ENCODE data around the gene C1QA.

C1QA gene

GRCh38 chr1:22639286-22639685 is 2.9 kb downstream of the C1QA start:
- H3K4me3 ChIP-seq: peak overlapping the region; percentile 45
- no peak for DNase-seq (ENCODE audit: low spot score)

GRCh38 chr1:22641247-22641646 is 4.8 kb downstream of the C1QA start:
- no peak overlapping the region for H3K27ac ChIP-seq
- H3K4me3 ChIP-seq: no peak overlapping the region
- TF ChIP-seq, protein P1, sequence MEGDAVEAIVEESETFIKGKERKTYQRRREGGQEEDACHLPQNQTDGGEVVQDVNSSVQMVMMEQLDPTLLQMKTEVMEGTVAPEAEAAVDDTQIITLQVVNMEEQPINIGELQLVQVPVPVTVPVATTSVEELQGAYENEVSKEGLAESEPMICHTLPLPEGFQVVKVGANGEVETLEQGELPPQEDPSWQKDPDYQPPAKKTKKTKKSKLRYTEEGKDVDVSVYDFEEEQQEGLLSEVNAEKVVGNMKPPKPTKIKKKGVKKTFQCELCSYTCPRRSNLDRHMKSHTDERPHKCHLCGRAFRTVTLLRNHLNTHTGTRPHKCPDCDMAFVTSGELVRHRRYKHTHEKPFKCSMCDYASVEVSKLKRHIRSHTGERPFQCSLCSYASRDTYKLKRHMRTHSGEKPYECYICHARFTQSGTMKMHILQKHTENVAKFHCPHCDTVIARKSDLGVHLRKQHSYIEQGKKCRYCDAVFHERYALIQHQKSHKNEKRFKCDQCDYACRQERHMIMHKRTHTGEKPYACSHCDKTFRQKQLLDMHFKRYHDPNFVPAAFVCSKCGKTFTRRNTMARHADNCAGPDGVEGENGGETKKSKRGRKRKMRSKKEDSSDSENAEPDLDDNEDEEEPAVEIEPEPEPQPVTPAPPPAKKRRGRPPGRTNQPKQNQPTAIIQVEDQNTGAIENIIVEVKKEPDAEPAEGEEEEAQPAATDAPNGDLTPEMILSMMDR (IDR thresholded peaks at IDR 0.05): no peak
- DNase-seq (ENCODE audit: low spot score): no peak

More at GRCh38 chr1:22639286-22639685, 2.9 kb downstream of the C1QA start:
- TF ChIP-seq, protein P1 (IDR thresholded peaks at IDR 0.05): no peak
- peak overlapping the region in 1 of 2 donors; percentile 41 for H3K27ac ChIP-seq

DNA sequence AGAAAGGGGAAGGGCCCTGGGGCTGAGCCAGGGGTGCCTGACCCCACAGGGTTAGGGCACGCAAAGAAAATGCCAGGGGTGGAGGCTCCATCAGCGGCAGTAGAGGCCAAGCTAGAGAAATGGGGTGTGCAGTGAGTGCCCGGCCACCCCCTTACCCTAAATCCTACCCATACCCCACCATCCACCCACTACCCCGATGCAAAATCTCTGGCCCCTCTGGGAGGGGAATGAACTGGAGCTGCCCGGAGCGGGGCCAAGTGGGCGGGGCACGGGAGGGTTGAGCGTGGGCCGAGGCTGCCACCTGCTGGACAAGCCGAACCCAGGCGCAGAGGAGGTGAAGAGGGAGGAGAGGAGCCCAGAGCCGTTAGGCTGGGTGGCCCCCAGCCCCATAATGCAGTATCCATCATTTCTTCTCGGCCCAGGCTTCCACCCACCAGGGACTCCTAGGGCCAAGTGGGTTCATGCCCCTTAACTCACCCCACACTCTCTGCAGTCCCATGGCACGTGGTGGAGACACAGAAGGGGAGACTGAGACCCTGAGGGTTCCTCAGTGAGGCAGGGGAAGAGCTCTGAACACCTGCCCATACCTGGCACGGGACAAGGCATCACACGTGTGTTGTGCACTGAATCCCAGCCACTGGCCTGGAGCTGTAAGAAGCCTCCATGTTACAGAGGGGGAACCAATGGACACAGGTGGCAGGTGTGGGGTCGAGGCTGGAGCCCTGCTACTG is 5.6 kb downstream of the C1QA start:
- Histone ChIP-seq H3K4me3 (peak overlapping the region; percentile 50), H3K27ac (peak overlapping the region in 1 of 2 donors; percentile 1)
- TF ChIP-seq, protein P1 (IDR thresholded peaks at IDR 0.05): peak; percentile 90

GRCh38 chr1:22643381-22643780 is 7.0 kb downstream of the C1QA start, which contains the start of gene C1QC:
Gene C1QC (plus strand): TSS chr1:22643633. CDS start chr1:22644024, 391 bp downstream.
- Histone ChIP-seq H3K4me3 (peak within 1 kb of the TSS; percentile 61), H3K27ac (peak within 1 kb of the TSS in 1 of 2 donors; percentile 83)
- TF ChIP-seq, protein P1 (IDR thresholded peaks at IDR 0.05): no peak
- DNase-seq (ENCODE audit: low spot score): no peak

More for the DNA sequence above, 5.6 kb downstream of the C1QA start:
- DNase-seq (ENCODE audit: low spot score): peak; percentile 81

DNA sequence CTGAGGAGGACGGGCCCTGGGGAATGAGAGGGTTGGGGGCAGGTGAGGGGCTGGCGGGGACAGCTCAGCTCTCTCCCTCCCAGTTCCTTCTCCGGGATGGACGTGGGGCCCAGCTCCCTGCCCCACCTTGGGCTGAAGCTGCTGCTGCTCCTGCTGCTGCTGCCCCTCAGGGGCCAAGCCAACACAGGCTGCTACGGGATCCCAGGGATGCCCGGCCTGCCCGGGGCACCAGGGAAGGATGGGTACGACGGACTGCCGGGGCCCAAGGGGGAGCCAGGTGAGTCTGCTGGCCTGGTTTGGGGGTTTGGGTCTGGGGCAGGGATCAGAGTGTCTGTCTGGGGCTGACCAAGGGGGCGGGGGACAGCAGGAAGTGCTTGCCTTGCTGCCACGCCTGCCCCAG is 7.5 kb downstream of the C1QA start:
- TF ChIP-seq, protein P1 (IDR thresholded peaks at IDR 0.05): no peak
- no peak for DNase-seq (ENCODE audit: low spot score)
- H3K4me3 ChIP-seq: peak overlapping the region; percentile 61
- H3K27ac ChIP-seq: peak overlapping the region in 1 of 2 donors; percentile 83

GRCh38 chr1:22645931-22646330 is 9.5 kb downstream of the C1QA start:
- H3K4me3 ChIP-seq: peak overlapping the region; percentile 61
- TF ChIP-seq, protein P1 (IDR thresholded peaks at IDR 0.05): no peak
- DNase-seq (ENCODE audit: low spot score): no peak
- H3K27ac ChIP-seq: peak overlapping the region in 1 of 2 donors; percentile 83

DNA sequence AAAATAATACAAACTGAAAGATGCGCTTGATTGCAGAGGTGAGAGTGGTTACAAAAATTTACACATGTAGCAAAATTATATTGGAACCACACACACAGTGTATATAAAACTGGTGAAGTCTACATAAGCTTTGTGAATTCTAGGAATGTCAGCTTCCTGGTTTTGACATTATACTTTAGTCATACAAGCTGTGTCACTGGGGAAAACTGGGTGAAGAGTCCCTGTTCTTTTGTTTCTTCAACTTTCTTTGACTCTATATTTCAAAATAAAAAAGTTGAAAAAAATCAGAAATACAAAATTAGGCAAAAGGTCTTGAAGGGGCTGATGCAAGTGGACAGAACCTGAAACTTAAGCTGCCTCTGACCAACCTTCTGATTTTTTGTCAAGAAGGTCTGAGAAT is 10.0 kb downstream of the C1QA start:
- Histone ChIP-seq H3K4me3 (peak overlapping the region; percentile 61), H3K27ac (peak overlapping the region in 1 of 2 donors; percentile 83)
- TF ChIP-seq, protein P1 (IDR thresholded peaks at IDR 0.05): no peak
- no peak for DNase-seq (ENCODE audit: low spot score)
